CD4-positive, alpha-beta T cell treated with Interleukin-4 for 1 hour (primary cell): ENCODE data around the gene MYL9.

Experiments used
- DNase-seq, 2 donors: peaks; one replicate each; pipeline ENCODE4 v3.0.0-alpha.2; 2020 to 2022

The MYL9 gene

GRCh38 chr20:36585410-36586125, 44.2 kb downstream of the MYL9 start:
- no peak for DNase-seq

GRCh38 chr20:36587388-36588070, 46.2 kb downstream of the MYL9 start:
- no peak for DNase-seq

- no peak for DNase-seq
These were observed 50.0 kb downstream of the MYL9 start for GRCh38 chr20:36591281-36591680.

GRCh38 chr20:36591854-36592641, 50.7 kb downstream of the MYL9 start:
- DNase-seq: peak; percentile 62 to 79

- no peak for DNase-seq
These were observed 52.1 kb downstream of the MYL9 start for GRCh38 chr20:36593347-36593929.

- DNase-seq: no peak
These were observed 58.6 kb downstream of the MYL9 start for GRCh38 chr20:36599912-36600345.
